MM.1S (cell line): ENCODE measurements around the gene TBC1D16.

Experiments used
- DNase-seq: peaks from one replicate; pipeline ENCODE4 v3.0.0-alpha.2; 2015
- H2AFZ ChIP-seq: fragments of 300-600 bp; sonication (generic); 2 replicates; pipeline ENCODE4 v1.6.0; 2016; ENCODE audit warnings: antibody characterized with exemption, low read length
- H3F3A ChIP-seq: fragments of 300-600 bp; sonication (generic); 2 replicates; pipeline ENCODE4 v1.6.1; 2016; ENCODE audit warnings: mild to moderate bottlenecking, antibody characterized with exemption, low read length, moderate library complexity, mixed read lengths; ENCODE audit not compliant: insufficient read depth
- H3K27ac ChIP-seq: fragments of 300-600 bp; sonication (generic); 2 replicates; pipeline ENCODE4 v1.5.1; 2016; ENCODE audit warnings: mild to moderate bottlenecking, low read length
- H3K27me3 ChIP-seq: fragments of 300-600 bp; sonication (generic); replicated peaks from 2 replicates; pipeline ENCODE4 v1.6.0; 2016; ENCODE audit warnings: low read length; ENCODE audit not compliant: insufficient read depth
- H3K36me3 ChIP-seq: fragments of 300-600 bp; sonication (generic); replicated peaks from 2 replicates; pipeline ENCODE4 v1.6.1; 2016; ENCODE audit warnings: mild to moderate bottlenecking, low read length, mixed read lengths; ENCODE audit not compliant: insufficient read depth
- H3K4me1 ChIP-seq: fragments of 300-600 bp; sonication (generic); 2 replicates; pipeline ENCODE4 v1.6.1; 2016; ENCODE audit warnings: low read length, mixed read lengths
- H3K4me2 ChIP-seq: fragments of 300-600 bp; sonication (generic); 2 replicates; pipeline ENCODE4 v1.6.0; 2016; ENCODE audit warnings: low read depth, low read length
- H3K4me3 ChIP-seq: fragments of 300-600 bp; sonication (generic); 2 replicates; pipeline ENCODE4 v1.5.1; 2016; ENCODE audit warnings: low read length, mixed read lengths
- H3K79me2 ChIP-seq: fragments of 300-600 bp; sonication (generic); 2 replicates; pipeline ENCODE4 v1.6.1; 2016; ENCODE audit warnings: mixed run types, low read length, mixed read lengths
- H3K9ac ChIP-seq: fragments of 300-600 bp; sonication (generic); 2 replicates; pipeline ENCODE4 v1.6.1; 2016; ENCODE audit warnings: low read length, mixed read lengths
- H3K9me2 ChIP-seq: fragments of 300-600 bp; sonication (generic); replicated peaks from 2 replicates; pipeline ENCODE4 v1.6.1; 2016; ENCODE audit warnings: mild to moderate bottlenecking, low read length, mixed read lengths; ENCODE audit not compliant: insufficient read depth
- H3K9me3 ChIP-seq: fragments of 300-600 bp; sonication (generic); replicated peaks from 2 replicates; pipeline ENCODE4 v1.6.1; 2016; ENCODE audit warnings: mild to moderate bottlenecking, low read length, mixed read lengths; ENCODE audit not compliant: insufficient read depth
- H4K20me1 ChIP-seq: fragments of 300-600 bp; sonication (generic); 2 replicates; pipeline ENCODE4 v1.6.1; 2016; ENCODE audit warnings: mild to moderate bottlenecking, low read length, moderate library complexity, mixed read lengths; ENCODE audit not compliant: insufficient read depth
- CTCF ChIP-seq: fragments of 300-600 bp; sonication (generic); IDR thresholded peaks from 2 replicates; pipeline ENCODE4 v1.5.1; 2016; ENCODE audit warnings: antibody characterized with exemption, low read length, mixed read lengths
- EZH2 ChIP-seq: fragments of 300-600 bp; sonication (generic); optimal IDR thresholded peaks from 2 replicates; pipeline ENCODE3; 2017; ENCODE audit warnings: low read depth, mild to moderate bottlenecking, antibody characterized with exemption, low read length, mixed read lengths
- EZH2phosphoT487 ChIP-seq: fragments of 300-600 bp; sonication (generic); IDR thresholded peaks from 2 replicates; pipeline ENCODE4 v1.6.1; 2018; ENCODE audit warnings: antibody characterized with exemption, low read length

TBC1D16 gene

GRCh38 chr17:79918581-79919163 is 117.0 kb downstream of the TBC1D16 start:
- no peaks in the 10 kb centered on the region for H3K36me3 ChIP-seq
- no peaks in the 10 kb centered on the region for H3K79me2 ChIP-seq
- no peak for DNase-seq
- H3K9ac ChIP-seq = no peak overlapping the region
- no peaks in the 10 kb centered on the region for H3K9me3 ChIP-seq
- no peaks in the 10 kb centered on the region for H4K20me1 ChIP-seq
- H3K27me3 ChIP-seq = peaks cover 37% of the 10 kb centered on the region
- no peak overlapping the region for H2AFZ ChIP-seq
- peaks cover 12% of the 10 kb centered on the region for H3F3A ChIP-seq
- no peak overlapping the region for H3K4me2 ChIP-seq
- peaks cover 23% of the 10 kb centered on the region for H3K4me1 ChIP-seq
- no peak for TF ChIP-seq EZH2phosphoT487
- no peak for TF ChIP-seq CTCF
- no peak for TF ChIP-seq EZH2
- no peak overlapping the region for H3K4me3 ChIP-seq
- H3K9me2 ChIP-seq = no peaks in the 10 kb centered on the region
- no peak overlapping the region for H3K27ac ChIP-seq

- Histone ChIP-seq H3K4me3 (no peak overlapping the region), H3K4me1 (peaks cover 23% of the 10 kb centered on the region), H4K20me1 (no peaks in the 10 kb centered on the region), H3K4me2 (no peak overlapping the region), H3K27ac (no peak overlapping the region), H3K79me2 (no peaks in the 10 kb centered on the region), H3F3A (peaks cover 12% of the 10 kb centered on the region), H3K9me2 (no peaks in the 10 kb centered on the region), H3K27me3 (peaks cover 44% of the 10 kb centered on the region), H3K9ac (no peak overlapping the region), H3K36me3 (no peaks in the 10 kb centered on the region), H3K9me3 (no peaks in the 10 kb centered on the region), H2AFZ (no peak overlapping the region)
- no peak for TF ChIP-seq CTCF
- TF ChIP-seq EZH2 = no peak
- no peak for TF ChIP-seq EZH2phosphoT487
- no peak for DNase-seq
These were observed 117.7 kb downstream of the TBC1D16 start for GRCh38 chr17:79917902-79918484.

- Histone ChIP-seq H4K20me1 (no peaks in the 10 kb centered on the region), H3K4me3 (no peak overlapping the region), H3F3A (peaks cover 12% of the 10 kb centered on the region), H3K4me1 (peaks cover 19% of the 10 kb centered on the region), H3K4me2 (no peak overlapping the region), H3K79me2 (no peaks in the 10 kb centered on the region), H3K27ac (no peak overlapping the region), H3K9me2 (no peaks in the 10 kb centered on the region), H3K9me3 (no peaks in the 10 kb centered on the region), H2AFZ (no peak overlapping the region), H3K27me3 (peaks cover 52% of the 10 kb centered on the region), H3K36me3 (no peaks in the 10 kb centered on the region), H3K9ac (no peak overlapping the region)
- no peak for DNase-seq
- TF ChIP-seq CTCF (no peak), EZH2 (no peak), EZH2phosphoT487 (no peak)
These were observed 118.4 kb downstream of the TBC1D16 start for GRCh38 chr17:79916991-79917901.
